AG08396 (cell line): Measurements from ENCODE around the gene TMBIM1.
A peak's percentile ranks its signal among the peaks of the same experiment; 100 is the strongest.
"Not testable (repeated sequence)": the region's sequence is repeated elsewhere in the genome, so short reads cannot be mapped to it uniquely, and the experiment has no call there.

Experiments
- DNase-seq: peaks from one replicate; pipeline ENCODE4 v3.0.0; 2012; ENCODE audit warnings: low spot score, mixed read lengths

Gene TMBIM1

GRCh38 chr2:218318241-218318640 lies 25.9 kb upstream of the TMBIM1 start:
- no peak for DNase-seq

- DNase-seq, result no peak
Measured at GRCh38 chr2:218317835-218318234, 25.5 kb upstream of the TMBIM1 start.

GRCh38 chr2:218317303-218317630 lies 25.0 kb upstream of the TMBIM1 start:
- DNase-seq, result no peak

GRCh38 chr2:218315397-218315796 lies 23.1 kb upstream of the TMBIM1 start:
- DNase-seq, result no peak

DNA sequence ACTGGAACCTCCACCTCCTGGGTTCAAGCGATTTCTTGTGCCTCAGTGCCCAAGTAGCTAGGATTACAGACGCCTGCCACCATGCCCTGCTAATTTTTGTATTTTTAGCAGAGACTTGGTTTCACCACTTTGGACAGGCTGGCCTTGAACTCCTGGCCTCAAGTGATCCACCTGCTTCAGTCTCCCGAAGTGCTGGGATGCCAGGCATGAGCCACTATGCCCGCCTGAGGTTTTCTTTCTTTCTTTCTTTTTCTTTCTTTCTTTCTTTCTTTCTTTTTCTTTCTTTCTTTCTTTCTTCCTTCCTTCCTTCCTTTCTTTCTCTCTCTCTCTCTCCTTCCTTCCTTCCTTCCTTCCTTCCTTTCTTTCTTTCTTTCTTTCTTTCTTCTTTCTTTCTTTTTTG lies 22.5 kb upstream of the TMBIM1 start:
- DNase-seq, result not testable (repeated sequence)

GRCh38 chr2:218313356-218313755 lies 21.1 kb upstream of the TMBIM1 start:
- no peak for DNase-seq

GRCh38 chr2:218312267-218312756 lies 20.0 kb upstream of the TMBIM1 start:
- no peak for DNase-seq

GRCh38 chr2:218311541-218312266 lies 19.4 kb upstream of the TMBIM1 start:
- not testable (repeated sequence) for DNase-seq

- no peak for DNase-seq
Measured at GRCh38 chr2:218310853-218311540, 18.7 kb upstream of the TMBIM1 start.

- DNase-seq, result no peak
Measured at GRCh38 chr2:218307415-218308090, 15.2 kb upstream of the TMBIM1 start.

GRCh38 chr2:218306184-218306920 lies 14.0 kb upstream of the TMBIM1 start:
- no peak for DNase-seq

DNA sequence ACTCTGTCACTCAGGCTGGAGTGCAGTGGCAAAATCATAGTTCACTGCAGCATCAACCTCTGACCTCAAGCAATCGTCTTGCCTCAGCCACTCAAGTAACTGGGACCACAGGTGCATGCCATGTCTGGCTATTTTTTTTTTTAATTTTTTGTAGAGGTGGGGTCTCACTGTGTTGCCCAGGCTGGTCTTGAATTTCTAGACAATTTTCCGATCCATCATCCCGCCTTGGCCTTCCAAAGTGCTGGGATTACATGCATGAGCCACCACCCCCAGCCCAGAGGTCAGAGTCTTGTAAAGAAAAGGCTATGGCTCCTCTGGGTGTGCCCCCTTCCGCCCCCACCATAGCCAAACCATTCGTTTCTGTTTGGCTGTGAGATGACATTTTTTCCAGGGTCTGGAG lies 13.1 kb upstream of the TMBIM1 start:
- DNase-seq, result no peak

- peak; percentile 63 for DNase-seq
Measured at GRCh38 chr2:218301176-218301819, 9.0 kb upstream of the TMBIM1 start.

- no peak for DNase-seq
Measured at GRCh38 chr2:218300141-218300540, 7.8 kb upstream of the TMBIM1 start.

GRCh38 chr2:218298314-218298875 lies 6.1 kb upstream of the TMBIM1 start:
- DNase-seq, result no peak

DNA sequence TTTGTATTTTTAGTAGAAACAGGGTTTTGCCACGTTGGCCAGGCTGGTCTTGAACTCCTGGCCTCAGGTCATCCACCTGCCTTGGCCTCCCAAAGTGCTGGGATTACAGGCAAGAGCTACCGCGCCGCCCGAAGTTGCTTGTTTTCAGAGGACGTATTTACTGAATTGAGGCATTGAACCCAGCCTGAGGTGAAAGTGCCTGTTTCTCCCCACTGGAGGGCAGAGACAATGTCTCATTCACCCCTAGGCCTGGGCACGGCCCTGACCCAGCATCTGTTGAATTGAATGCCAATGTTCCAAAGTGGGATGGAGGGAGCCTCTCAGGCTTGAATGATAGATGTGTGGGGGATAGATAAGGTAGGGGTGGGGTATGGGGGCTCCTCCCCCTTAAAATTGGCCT lies 4.5 kb upstream of the TMBIM1 start:
- no peak for DNase-seq

GRCh38 chr2:218296200-218296599 lies 3.9 kb upstream of the TMBIM1 start:
- no peak for DNase-seq

GRCh38 chr2:218295029-218295428 lies 2.7 kb upstream of the TMBIM1 start:
- no peak for DNase-seq

- no peak for DNase-seq
Measured at GRCh38 chr2:218294430-218295022, 2.2 kb upstream of the TMBIM1 start.

DNA sequence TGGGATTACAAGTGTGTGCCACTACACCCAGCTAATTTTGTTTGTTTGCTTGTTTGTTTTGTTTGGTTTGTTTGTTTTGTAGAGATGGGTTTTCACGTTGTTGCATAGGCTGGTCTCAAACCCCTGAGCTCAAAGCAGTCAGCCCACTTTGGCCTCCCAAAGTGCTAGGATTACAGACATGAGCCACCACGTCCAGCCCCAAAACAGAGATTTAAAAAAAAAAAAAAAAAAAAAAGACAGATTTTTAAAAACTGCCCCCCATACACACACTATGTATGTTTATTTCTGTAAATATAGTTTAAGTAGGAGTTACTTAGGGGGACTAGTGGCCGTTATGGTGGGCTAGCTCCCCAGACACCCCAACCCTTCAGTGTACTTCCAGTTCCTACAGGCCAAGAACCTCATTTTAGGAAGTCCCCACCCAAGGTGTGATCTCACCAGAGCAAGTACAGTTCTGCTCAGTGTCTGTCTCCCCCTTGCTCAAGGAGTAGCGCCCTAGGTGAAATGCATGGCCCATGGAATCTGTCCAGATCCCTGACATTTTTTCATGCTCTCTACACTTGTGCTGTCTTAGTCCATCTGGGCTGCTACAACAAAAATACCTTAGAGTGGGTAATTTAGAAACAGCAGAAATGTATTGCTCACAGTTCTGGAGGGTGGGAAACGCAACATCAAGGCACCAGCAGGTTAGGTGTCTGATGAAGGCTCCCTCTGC lies 1.6 kb upstream of the TMBIM1 start:
- no peak for DNase-seq
